Omental fat pad (tissue), 4 donors: ENCODE measurements around the gene PPDPF. TPM values are rescaled to one million over a fixed set of nuclear protein-coding genes. Genes with fewer than 3 reads are reported as not detected.

Experiments used
- ATAC-seq: fragments of 150-250 bp; one replicate; pipeline ENCODE4 v1.9.1; 2016; ENCODE audit warnings: mild to moderate bottlenecking, moderate library complexity; ENCODE audit not compliant: low FRiP score
- DNase-seq: peaks from one replicate; pipeline ENCODE4 v3.0.0-alpha.2; 2019; ENCODE audit warnings: low spot score
- total RNA-seq, 4 donors: library from RNA; depleted of rRNA; stranded (reverse); fragments of >200 nt; gene quantifications; one replicate each; pipeline ENCODE4 v1.1.0, GENCODE V29; 2016
- TF ChIP-seq, protein P1 (sequence below), 3 donors: fragments of 450-650 bp; IDR thresholded peaks; one replicate each; pipeline ENCODE4 v1.5.1; 2016 to 2017; ENCODE audit warnings: antibody characterized with exemption in 3 of 3, mild to moderate bottlenecking in 3 of 3, moderate library complexity in 2 of 3

PPDPF gene
- total RNA-seq, 4 donors from 2014 or later, result 22.2 to 108 (median 75.8) TPM

DNA sequence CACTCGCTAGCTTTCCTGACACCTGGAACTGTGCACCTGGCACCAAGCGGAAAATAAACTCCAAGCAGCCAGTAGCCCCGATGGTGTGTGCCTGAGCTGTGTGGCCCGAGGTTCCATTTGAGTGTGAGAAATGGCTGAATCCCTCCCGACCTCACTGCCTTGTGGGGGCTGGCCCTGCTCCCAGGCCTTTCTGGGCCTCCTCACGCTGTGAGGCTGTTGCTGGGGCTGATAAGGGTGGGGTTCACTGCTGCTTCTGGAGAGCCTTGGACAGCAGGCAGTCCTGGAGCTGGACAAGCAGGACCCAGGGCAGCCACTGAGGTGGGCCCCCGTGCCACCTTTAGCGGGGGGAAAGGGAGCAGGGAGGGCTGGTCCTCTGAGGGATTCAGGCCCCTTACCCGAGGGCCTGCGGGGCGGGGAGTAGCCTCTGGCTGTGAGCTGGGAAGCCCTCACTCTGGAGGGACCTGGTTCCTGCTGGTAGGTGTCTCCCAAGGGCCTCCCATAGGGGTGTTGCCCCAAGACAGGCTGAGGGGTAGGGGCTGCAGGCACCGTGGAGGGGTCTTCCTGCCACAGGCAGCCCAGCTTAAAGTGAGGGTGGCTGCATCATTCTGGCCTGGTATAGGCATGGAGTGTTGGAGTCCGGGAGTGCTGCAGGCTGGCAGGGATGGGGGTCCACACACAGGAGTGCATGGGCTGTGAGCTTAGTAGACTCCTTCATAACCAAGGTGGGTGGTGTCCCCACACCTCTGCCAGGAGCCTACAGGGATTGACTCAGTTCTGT lies 1.7 kb downstream of the PPDPF start:
- TF ChIP-seq, protein P1, sequence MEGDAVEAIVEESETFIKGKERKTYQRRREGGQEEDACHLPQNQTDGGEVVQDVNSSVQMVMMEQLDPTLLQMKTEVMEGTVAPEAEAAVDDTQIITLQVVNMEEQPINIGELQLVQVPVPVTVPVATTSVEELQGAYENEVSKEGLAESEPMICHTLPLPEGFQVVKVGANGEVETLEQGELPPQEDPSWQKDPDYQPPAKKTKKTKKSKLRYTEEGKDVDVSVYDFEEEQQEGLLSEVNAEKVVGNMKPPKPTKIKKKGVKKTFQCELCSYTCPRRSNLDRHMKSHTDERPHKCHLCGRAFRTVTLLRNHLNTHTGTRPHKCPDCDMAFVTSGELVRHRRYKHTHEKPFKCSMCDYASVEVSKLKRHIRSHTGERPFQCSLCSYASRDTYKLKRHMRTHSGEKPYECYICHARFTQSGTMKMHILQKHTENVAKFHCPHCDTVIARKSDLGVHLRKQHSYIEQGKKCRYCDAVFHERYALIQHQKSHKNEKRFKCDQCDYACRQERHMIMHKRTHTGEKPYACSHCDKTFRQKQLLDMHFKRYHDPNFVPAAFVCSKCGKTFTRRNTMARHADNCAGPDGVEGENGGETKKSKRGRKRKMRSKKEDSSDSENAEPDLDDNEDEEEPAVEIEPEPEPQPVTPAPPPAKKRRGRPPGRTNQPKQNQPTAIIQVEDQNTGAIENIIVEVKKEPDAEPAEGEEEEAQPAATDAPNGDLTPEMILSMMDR (IDR thresholded peaks at IDR 0.05), result no peak
- no peak for DNase-seq
- ATAC-seq, result no peak

DNA sequence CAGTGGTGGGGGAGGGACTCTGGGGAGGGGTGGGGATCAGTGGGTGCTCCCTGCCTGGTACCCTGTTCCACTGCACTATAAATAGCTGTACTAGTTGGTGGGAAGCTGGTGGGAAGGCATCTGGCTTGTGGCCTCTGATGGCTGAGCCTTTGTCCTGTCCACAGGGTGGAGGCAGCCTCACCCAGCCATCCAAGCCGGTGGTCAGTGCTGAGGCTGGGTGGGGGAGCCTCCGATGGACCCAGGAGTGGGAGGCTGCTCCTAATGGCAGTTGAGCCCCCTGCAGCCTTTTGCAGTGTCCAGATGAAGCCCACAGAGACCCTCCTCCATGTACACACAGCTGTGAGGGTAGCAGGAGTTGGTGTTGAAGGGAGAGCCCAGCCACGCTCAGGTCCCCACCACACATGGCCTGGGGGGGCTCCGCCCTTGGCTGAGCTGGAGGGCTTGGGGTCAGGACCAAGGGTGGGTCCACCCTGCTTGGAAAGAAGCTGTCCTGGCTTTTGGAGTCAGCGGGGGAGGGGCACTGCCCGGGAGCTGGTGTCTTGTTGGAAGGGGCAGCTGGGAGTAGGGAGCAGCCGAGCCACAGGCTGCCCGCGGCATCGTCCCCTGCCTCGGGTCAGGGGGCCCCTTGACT lies 2.5 kb downstream of the PPDPF start:
- TF ChIP-seq, protein P1 (IDR thresholded peaks at IDR 0.05), result no peak
- ATAC-seq (no peak), DNase-seq (no peak)

DNA sequence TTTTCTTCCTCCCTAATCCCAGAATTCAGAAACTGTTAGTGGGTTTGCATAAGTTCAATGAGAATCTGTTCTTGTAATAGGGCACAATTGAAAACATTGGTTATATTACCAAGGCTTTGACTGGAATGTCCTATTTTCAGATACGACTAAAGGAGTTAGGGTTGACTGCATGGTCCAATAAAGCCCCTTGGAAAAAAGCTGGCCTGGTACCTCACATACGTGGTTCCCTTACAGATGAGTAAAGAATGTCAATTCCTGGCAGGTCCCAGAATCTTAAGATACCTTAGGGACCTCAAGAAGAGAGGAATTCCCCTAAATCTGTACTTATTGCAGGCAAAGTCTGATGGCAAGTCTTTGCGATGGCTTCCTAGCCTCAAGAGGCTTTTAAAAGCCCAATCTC lies 4.6 kb downstream of the PPDPF start:
- TF ChIP-seq, protein P1 (IDR thresholded peaks at IDR 0.05), result no peak
- no peak for DNase-seq
- ATAC-seq, result no peak

DNA sequence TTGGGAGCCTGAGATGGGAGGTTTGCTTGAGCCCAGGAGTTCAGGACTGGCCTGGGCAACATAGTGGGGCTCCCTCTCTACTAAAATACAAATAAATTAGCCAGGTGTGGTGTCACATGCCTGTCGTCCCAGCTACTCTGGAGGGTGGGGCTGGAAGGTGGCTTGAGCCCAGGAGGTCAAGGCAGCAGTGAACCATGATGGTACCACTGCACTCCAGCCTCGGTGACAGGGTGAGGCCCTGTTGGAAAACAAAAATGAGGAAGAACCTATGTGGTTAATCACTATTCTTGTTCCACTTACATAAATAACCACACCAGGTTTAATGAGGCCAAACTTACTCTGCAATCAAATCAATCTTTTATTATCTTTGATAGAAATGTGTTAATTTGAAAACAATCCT lies 5.4 kb downstream of the PPDPF start:
- no peak for ATAC-seq
- TF ChIP-seq, protein P1 (IDR thresholded peaks at IDR 0.05), result no peak
- no peak for DNase-seq

DNA sequence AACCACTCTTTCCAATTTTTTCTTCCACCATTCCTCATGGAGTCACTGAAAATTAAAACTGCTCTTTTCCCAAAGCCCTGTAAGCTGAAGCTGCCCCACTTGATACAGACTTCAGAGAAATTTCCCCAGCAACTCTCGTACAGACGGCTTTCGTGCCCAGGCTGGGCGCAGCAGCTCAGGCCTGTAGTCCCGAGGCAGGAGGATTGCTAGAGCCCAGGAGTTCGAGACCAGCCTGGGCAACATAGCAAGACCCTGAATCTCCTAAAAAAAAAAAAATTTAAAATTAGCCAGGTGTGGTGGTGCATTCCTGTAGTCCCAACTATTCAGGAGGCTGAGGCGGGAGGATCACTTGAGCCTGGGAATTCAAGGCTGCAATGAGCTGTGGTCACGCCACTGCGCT lies 6.6 kb downstream of the PPDPF start:
- ATAC-seq, result no peak
- TF ChIP-seq, protein P1 (IDR thresholded peaks at IDR 0.05), result no peak

DNA sequence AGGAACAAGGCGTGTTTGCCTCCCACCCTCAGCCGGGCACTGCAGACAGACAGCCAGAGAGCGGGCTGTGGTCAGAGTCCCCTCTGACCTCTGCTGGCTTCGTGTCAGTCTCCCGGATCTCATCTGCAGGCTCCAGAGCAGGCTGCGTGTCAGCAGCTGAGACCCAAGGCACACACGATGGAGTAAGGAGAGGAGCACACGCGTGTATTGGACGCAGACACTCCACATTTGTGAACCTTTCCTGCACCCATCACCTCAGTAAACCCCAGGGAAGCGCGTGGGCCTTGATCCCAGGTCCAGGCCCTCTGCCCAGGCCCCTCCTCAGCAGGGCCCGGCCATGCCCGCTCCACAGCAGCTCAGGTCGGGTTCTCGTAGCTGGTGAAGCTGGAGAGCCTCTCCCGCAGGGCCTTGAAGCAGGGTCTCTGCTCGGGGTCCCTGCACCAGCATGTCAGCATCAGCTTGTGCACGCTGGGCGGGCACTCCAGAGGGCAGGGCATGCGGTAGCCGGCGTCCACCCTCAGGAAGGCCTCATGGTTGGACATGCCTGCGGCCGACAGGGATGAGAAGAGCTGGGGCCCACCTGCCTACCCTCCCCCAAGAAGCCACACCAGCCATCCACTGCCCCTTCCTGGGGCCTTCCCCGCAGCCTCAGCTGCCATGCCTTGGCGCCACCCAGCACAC lies 8.8 kb downstream of the PPDPF start:
- ATAC-seq (no peak), DNase-seq (no peak)
- TF ChIP-seq, protein P1 (IDR thresholded peaks at IDR 0.05), result no peak

More for the DNA sequence above, 6.6 kb downstream of the PPDPF start:
- no peak for DNase-seq
